Caco-2 (cell line): ENCODE data around the gene CD55. TPM values are rescaled to one million over a fixed set of nuclear protein-coding genes. Genes with fewer than 3 reads are reported as not detected.

Experiments
- BruUV-seq: library from RNA; stranded (reverse); fragments of 400-500 nt; replicated peaks from 2 replicates; lab custom pipeline; 2021; lab: Mats Ljungman, UMichigan
- CTCF ChIA-PET: fragments of 300-600 bp; sonication (Branson Sonifier 250); formaldehyde crosslinking; loops from one replicate; lab custom pipeline; 2022; ENCODE audit warnings: antibody characterized with exemption; lab: Charles Lee
- POLR2A ChIA-PET: fragments of 300-600 bp; sonication (Branson Sonifier 250); formaldehyde crosslinking; loops from one replicate; lab custom pipeline; 2022; ENCODE audit warnings: antibody characterized with exemption; lab: Charles Lee
- DNase-seq, 2 experiments: peaks; one replicate each; pipeline versions ENCODE4 v3.0.0 to v3.0.0-alpha.2; 2020 to 2022
- H3K27me3 ChIP-seq: replicated peaks from 2 replicates; pipeline ENCODE4 v1.6.0; 2011; ENCODE audit warnings: low read length; ENCODE audit not compliant: control insufficient read depth, insufficient read depth
- H3K36me3 ChIP-seq: 2 replicates; pipeline ENCODE4 v1.5.1; 2011; ENCODE audit warnings: low read length; ENCODE audit not compliant: control insufficient read depth, insufficient read depth
- H3K4me1 ChIP-seq: fragments of 250-450 bp; sonication (Bioruptor Pico); 2 replicates; pipeline ENCODE4 v1.5.1; 2020; ENCODE audit warnings: mild to moderate bottlenecking
- H3K4me3 ChIP-seq: 2 replicates; pipeline ENCODE4 v1.5.1; 2011; ENCODE audit warnings: low read depth, mild to moderate bottlenecking, control low read depth, low read length
- H3K9me3 ChIP-seq: fragments of 250-450 bp; sonication (Bioruptor Pico); 2 replicates; pipeline ENCODE4 v1.5.1; 2020; ENCODE audit warnings: mild to moderate bottlenecking, moderate library complexity
- H3K27ac Mint-ChIP-seq: one replicate; pipeline ENCODE4 v1.8.0; 2022; ENCODE audit warnings: mixed read lengths; ENCODE audit not compliant: unreplicated experiment
- H3K27me3 Mint-ChIP-seq: one replicate; pipeline ENCODE4 v1.8.0; 2022; ENCODE audit warnings: mixed read lengths; ENCODE audit not compliant: insufficient read depth, unreplicated experiment
- H3K36me3 Mint-ChIP-seq: one replicate; pipeline ENCODE4 v1.8.0; 2022; ENCODE audit warnings: mild to moderate bottlenecking, mixed read lengths; ENCODE audit not compliant: insufficient read depth, unreplicated experiment
- H3K4me1 Mint-ChIP-seq: one replicate; pipeline ENCODE4 v1.8.0; 2022; ENCODE audit warnings: low read depth, mixed read lengths; ENCODE audit not compliant: unreplicated experiment
- H3K4me3 Mint-ChIP-seq: one replicate; pipeline ENCODE4 v1.8.0; 2022; ENCODE audit warnings: mild to moderate bottlenecking, moderate library complexity, mixed read lengths; ENCODE audit not compliant: unreplicated experiment
- H3K9me3 Mint-ChIP-seq: one replicate; pipeline ENCODE4 v1.8.0; 2022; ENCODE audit warnings: mixed read lengths; ENCODE audit not compliant: unreplicated experiment
- CTCF ChIP-seq, 2 experiments: fragments of 200-600 bp in 1 of 2; IDR thresholded peaks; 1 replicate in 1 of 2; 2 replicates in 1 of 2; pipeline versions ENCODE4 v1.5.1 to v1.8.0; 2011 to 2022; ENCODE audit warnings: antibody characterized with exemption in 1 of 2, control low read depth in 1 of 2, inconsistent platforms in 1 of 2, low read depth in 1 of 2, low read length in 1 of 2, mild to moderate bottlenecking in 1 of 2, moderate library complexity in 1 of 2; ENCODE audit not compliant: insufficient read depth in 1 of 2, severe bottlenecking in 1 of 2, unreplicated experiment in 1 of 2
- intact Hi-C: fragments of 100-400 bp; cut with micrococcal nuclease; formaldehyde crosslinking; loops from one replicate; pipeline ENCODE4 v1.10.0; 2022; ENCODE audit not compliant: unreplicated experiment
- total RNA-seq: library from RNA; stranded (reverse); gene quantifications from 2 replicates; pipeline ENCODE4 v1.2.3, GENCODE V29; 2022

CD55 gene
- total RNA-seq, 1 experiment from 2014 or later, result 195 TPM

- H3K27ac Mint-ChIP-seq, result no peak overlapping the region
- H3K4me1 Mint-ChIP-seq, result peaks cover 7% of the 10 kb centered on the region
- BruUV-seq, result no TSS peak
- TF ChIP-seq CTCF (IDR thresholded peaks at IDR 0.05; ENCODE audit: insufficient read depth in 1 of 2, low read depth in 1 of 2, low read length in 1 of 2, severe bottlenecking in 1 of 2, unreplicated experiment in 1 of 2), result no peak
- peaks cover 68% of the 10 kb centered on the region for H3K36me3 Mint-ChIP-seq
- ChIA-PET CTCF (interaction anchor here (0.6 kb wide), 1 partner anchor 12 kb away, joined by 3 read pairs; no protein-coding TSS in a partner anchor), POLR2A (no interaction called here)
- H3K4me3 ChIP-seq, result no peak overlapping the region; the same call in 1 of the 2 replicates
- H3K36me3 ChIP-seq, result peaks cover 3% of the 10 kb centered on the region; the same call in 1 of the 2 replicates
- intact Hi-C loops, result no loop called here
- no peaks in the 10 kb centered on the region for H3K27me3 ChIP-seq
- H3K9me3 ChIP-seq, result no peaks in the 10 kb centered on the region
- no peak for DNase-seq
- H3K4me1 ChIP-seq, result peaks cover 17% of the 10 kb centered on the region
- H3K4me3 Mint-ChIP-seq, result peak overlapping the region; percentile 83
- H3K9me3 Mint-ChIP-seq, result no peaks in the 10 kb centered on the region
- H3K27me3 Mint-ChIP-seq, result no peaks in the 10 kb centered on the region
These were observed 2.1 kb downstream of the CD55 start for GRCh38 chr1:207323425-207324225.

- Mint-ChIP-seq H3K4me3 (no peak overlapping the region), H3K4me1 (peaks cover 7% of the 10 kb centered on the region), H3K27me3 (no peaks in the 10 kb centered on the region), H3K27ac (peak overlapping the region; percentile 59), H3K36me3 (peaks cover 80% of the 10 kb centered on the region), H3K9me3 (no peaks in the 10 kb centered on the region)
- Histone ChIP-seq H3K9me3 (no peaks in the 10 kb centered on the region), H3K27me3 (no peaks in the 10 kb centered on the region), H3K36me3 (peaks cover 5% of the 10 kb centered on the region), H3K4me1 (peaks cover 13% of the 10 kb centered on the region), H3K4me3 (no peak overlapping the region)
- TF ChIP-seq CTCF (IDR thresholded peaks at IDR 0.05; ENCODE audit: insufficient read depth in 1 of 2, low read depth in 1 of 2, low read length in 1 of 2, severe bottlenecking in 1 of 2, unreplicated experiment in 1 of 2), result no peak
- no TSS peak for BruUV-seq
- intact Hi-C loops, result no loop called here
- ChIA-PET POLR2A (no interaction called here), CTCF (no interaction called here)
- no peak for DNase-seq
These were observed 6.5 kb downstream of the CD55 start for GRCh38 chr1:207328004-207328403.

GRCh38 chr1:207328908-207329440, 7.5 kb downstream of the CD55 start:
- no peak overlapping the region for H3K4me3 ChIP-seq
- H3K27ac Mint-ChIP-seq, result peak overlapping the region; percentile 53
- H3K36me3 ChIP-seq, result peaks cover 7% of the 10 kb centered on the region
- BruUV-seq, result no TSS peak
- intact Hi-C loops, result no loop called here
- H3K9me3 Mint-ChIP-seq, result peaks cover 9% of the 10 kb centered on the region
- no peak for TF ChIP-seq CTCF (IDR thresholded peaks at IDR 0.05; ENCODE audit: insufficient read depth in 1 of 2, low read depth in 1 of 2, low read length in 1 of 2, severe bottlenecking in 1 of 2, unreplicated experiment in 1 of 2)
- no peak for DNase-seq
- H3K4me3 Mint-ChIP-seq, result no peak overlapping the region
- CTCF ChIA-PET, result no interaction called here
- H3K4me1 ChIP-seq, result peaks cover 6% of the 10 kb centered on the region
- POLR2A ChIA-PET, result no interaction called here
- no peaks in the 10 kb centered on the region for H3K27me3 ChIP-seq
- no peaks in the 10 kb centered on the region for H3K27me3 Mint-ChIP-seq
- no peaks in the 10 kb centered on the region for H3K9me3 ChIP-seq
- H3K4me1 Mint-ChIP-seq, result peaks cover 7% of the 10 kb centered on the region
- peaks cover 82% of the 10 kb centered on the region for H3K36me3 Mint-ChIP-seq
